ENCODE measurements around the gene SLC10A3. TPM values are rescaled to one million over a fixed set of nuclear protein-coding genes. Genes with fewer than 3 reads are reported as not detected.
"Not testable (repeated sequence)": the region's sequence is repeated elsewhere in the genome, so short reads cannot be mapped to it uniquely, and the experiment has no call there.

SLC10A3 gene
- total RNA-seq, 2 donors from 2014 or later, result 27.4 to 31.3 TPM

DNA sequence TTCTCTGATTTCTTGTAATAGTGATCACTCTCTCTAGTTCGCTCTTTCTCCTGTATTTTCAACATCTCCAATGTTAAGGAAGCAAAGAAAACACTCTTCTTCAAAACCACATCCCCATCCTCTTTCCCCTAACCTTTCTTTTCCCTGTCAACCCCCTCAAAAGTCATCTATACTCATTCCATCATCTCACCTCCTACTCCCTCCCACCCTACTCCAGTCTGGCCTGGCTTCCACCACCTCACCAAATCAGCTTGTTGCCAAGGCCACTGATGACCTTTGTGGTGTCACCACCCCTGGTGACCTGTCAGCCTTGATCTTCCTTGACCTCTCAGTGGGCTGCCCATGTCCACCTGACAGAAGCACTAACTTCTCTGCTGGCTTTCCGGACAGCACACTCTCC, 23.3 kb upstream of the SLC10A3 start:
- intact Hi-C loops (cut with DNase I), result no loop called here
- DNase-seq (ENCODE audit: low spot score), result no peak

DNA sequence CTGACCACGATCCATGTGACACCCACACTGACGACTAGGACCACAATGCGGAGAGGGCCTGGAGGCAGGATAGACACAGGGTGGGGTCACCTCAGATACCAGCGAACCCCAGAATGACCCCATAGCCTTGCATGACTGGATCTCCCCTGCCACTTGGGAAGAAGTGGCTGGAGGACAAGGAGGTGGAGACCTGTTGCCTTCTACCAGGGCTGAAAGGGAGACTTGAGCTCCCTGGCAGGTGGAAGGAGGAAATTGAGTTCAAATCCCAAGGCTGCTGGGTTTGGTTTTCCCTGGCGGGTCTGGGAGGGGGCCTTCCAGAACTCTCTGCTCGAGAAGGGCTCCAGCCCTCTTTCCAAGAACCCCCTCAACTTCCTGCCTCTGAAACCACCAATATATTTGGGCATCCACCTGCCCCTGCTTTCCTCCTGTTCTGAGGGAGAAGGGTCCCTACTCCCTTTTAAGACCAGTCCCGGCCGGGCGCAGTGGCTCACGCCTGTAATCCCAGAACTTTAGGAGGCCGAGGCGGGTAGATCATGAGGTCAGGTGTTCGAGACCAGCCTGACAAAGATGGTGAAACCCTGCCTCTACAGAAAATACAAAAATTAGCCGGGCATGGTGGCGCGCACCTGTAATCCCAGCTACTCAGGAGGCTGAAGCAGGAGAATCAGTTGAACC, 22.6 kb upstream of the SLC10A3 start:
- intact Hi-C loops (cut with DNase I), result no loop called here
- no peak for DNase-seq (ENCODE audit: low spot score)

DNA sequence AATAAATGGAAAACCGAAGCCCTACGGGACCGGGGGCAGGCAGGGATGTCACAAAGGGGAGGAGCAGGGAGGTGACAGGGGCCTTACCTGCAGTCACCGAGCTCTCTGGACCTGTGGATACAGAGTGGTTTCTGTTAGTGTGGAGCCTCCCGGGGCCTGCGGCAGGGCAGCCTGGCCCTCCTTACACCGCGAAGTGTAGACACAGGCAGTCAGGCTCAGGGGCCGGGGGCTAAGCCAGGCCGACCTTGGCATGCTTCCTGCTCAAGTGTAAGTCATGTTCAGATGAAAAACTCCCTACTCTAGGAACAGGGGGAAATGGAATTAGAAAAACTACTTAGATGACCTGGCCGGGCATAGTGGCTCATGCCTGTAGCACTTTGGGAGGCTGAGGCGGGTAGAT, 21.3 kb upstream of the SLC10A3 start:
- intact Hi-C loops (cut with DNase I), result no loop called here

DNA sequence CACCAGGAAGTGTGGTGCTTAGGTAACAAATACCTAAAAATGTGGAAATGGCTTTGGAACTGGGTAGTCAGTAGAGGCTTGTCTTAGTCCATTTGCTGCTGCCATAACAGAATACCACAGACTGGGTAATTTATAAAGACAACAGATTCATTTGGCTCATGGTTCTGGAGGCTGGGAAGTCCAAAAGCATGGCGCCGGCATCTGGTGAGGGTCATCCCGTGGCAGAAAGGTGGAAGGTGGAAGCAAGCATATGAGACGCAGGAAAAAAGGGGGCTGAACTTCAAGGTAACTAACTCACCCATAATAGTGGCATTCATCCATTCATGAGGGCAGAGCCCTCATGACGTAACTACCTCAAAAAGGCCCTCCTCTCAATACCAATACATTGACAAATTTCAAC, 19.0 kb upstream of the SLC10A3 start:
- DNase-seq (ENCODE audit: low spot score), result no peak

More for the DNA sequence above, 21.3 kb upstream of the SLC10A3 start:
- DNase-seq (ENCODE audit: low spot score), result no peak

DNA sequence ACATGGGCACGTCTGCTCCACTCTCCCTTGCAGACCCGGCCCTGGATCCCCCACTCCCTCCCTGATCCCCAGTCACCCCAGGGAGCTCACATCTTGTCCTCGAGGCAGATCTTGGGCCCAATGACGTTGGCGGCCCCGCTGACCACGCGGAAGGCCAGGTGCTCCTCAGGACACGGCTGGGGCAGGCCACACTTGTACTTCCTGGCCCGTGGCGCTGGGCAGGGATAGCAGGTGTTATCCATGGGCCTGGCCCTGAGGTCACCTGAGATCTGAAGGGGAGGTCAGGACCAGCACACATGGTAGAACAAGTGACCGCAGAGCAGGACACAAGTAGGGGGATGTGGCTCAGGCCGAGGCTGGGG, 17.9 kb upstream of the SLC10A3 start:
- intact Hi-C loops (cut with DNase I), result no loop called here
- DNase-seq (ENCODE audit: low spot score), result no peak

More for the DNA sequence above, 19.0 kb upstream of the SLC10A3 start:
- intact Hi-C loops (cut with DNase I), result no loop called here

DNA sequence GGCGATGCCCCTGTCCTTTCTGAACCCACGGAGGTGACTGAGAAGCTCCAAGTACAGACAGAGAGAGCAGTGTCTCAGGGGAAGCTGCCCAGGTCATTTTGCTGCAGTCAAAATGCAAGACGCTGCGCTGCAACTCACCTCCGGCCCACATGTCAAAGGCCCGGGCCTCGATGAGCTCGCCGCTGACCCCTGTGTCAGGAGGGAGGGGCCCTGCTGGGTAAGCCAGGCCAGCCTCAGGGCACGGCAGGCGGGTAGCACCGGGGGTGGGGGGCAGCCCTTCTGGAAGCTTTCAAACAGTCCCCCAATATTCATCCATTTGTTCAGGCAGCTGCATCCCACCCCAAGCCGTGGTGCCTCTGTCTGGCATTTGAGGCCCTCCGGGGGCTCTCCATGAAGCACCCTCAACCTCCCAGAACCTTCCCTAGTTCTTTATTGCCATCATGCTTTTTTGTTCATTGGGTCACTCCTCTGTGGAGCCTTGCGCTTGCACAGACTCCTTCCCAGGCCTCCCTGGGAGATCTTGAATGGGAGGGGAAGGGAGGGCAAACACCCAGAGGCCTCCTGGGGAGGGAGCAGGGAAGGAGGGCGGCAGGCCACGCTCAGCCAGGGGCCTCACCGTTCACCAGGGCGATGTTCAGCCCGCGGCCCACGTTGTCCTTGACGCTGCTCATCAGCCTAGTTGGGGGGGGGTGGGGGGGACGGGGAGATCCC, 17.4 kb upstream of the SLC10A3 start:
- DNase-seq (ENCODE audit: low spot score), result no peak
- intact Hi-C loops (cut with DNase I), result no loop called here

DNA sequence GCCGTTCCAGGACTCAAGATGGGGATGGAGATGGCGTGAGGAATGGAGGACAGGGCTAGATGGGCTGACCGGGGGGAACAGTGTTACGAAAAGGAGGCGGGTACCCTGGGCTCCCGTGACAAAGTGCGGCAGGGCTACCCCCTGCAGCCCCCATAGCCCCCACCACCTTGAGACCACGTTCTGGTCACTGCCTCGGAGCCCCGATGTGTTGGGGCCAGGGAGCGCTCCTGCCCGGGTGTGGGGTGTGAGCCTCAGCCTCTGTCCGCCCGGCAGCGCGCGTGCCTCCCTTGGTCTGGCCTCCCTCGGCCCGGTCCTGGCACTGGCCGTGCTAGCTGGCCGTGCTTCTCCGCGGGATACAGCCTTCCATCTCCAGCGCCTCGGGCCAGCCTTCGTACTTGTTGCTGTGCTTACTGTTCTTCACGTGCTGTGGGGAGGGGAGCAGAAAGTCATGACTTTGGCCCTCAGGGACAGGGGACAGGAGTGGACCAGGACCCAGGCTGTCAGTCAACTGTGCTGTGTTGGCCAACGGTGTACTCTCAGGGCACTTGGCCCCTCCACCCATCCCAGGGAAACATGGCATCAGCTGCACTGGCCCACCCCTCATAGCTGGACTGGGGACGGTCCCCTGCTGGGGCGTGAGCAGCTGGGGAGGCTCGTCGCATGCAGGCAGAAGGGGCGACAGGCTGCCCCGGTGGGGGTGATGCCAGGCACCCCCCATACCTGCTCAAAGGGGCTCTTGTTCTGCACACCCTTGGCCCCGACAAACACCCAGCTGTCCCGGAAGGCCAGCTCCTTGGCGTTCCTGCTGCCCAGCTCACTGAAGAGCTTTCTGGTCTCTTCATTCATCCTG, 16.3 kb upstream of the SLC10A3 start:
- intact Hi-C loops (cut with DNase I), result no loop called here
- DNase-seq (ENCODE audit: low spot score), result no peak

DNA sequence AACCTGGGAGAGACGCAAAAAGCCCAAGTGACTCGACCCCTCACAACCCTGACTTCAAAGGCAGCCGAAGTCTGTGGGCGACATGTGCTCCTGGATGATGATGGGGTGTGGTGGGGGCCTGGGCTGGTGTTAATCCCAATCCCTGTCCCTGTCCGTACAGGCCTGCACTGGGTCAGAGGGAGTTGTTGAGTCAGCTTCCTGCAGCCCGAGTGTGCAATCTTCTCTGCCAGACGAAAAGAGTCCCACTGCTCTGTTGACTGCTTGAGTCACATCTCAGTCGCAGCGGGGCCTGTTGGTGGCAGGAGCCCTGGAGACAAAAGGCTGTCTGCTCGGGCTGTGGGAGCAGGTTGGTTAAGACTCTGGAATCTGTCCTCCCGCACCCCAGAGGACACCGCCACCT, 15.3 kb upstream of the SLC10A3 start:
- no peak for DNase-seq (ENCODE audit: low spot score)
- intact Hi-C loops (cut with DNase I), result no loop called here

DNA sequence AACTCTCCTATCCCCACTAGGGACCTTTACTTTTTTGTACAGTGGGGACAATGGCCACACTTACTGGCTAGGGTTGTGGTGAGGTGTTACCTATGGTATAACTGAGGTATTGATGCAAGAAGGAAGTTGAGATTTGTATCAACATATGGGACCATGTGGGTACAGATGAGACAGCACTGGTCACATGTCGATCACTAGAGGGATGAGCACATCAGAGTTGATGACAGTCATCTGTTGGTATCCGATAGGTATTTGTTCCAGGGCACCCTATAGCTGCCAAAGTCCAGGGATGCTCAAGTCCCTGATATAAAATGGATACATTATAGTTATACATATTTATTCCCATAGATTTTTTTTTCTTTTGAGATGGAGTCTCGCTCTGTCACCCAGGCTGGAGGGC, 12.6 kb upstream of the SLC10A3 start:
- no peak for DNase-seq (ENCODE audit: low spot score)
- intact Hi-C loops (cut with DNase I), result no loop called here

DNA sequence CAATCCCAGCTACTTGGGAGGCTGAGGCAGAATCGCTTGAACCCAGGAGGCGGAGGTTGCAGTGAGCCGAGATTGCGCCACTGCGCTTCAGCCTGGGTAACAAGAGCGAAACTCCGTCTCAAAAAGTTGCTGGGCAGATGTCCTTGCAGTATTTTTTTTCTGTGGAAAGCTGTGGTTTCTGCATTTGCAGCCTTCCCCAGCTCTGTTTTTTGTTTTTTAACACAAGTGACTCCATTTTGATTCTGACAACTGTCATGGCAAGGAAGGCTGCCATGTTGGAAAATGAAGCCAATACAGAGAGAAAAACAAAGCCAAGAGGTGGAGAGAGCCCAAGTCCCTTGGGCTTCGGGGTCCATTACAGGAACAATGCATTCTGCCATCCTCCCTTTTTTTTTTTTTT, 11.7 kb upstream of the SLC10A3 start:
- DNase-seq (ENCODE audit: low spot score), result no peak
- intact Hi-C loops (cut with DNase I), result no loop called here

DNA sequence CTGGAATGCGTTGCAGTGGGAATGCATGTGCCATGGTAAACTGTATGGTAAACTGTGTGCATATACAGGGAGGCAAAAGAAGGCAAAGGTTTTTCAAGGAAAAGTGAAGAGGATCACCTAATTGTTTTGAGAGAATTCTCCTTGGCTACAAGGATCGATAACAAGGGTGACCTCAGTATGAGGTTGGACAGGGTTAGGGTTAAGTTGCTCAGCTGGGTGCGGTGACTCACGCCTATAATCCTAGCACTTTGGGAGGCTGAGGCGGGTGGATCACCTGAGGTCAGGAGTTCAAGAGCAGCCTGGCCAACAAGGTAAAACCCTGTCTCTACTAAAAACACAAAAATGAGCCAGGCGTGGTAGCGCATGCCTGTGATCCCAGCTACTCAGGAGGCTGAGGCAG, 11.0 kb upstream of the SLC10A3 start:
- intact Hi-C loops (cut with DNase I); DNase-seq (ENCODE audit: low spot score): not testable (repeated sequence)

DNA sequence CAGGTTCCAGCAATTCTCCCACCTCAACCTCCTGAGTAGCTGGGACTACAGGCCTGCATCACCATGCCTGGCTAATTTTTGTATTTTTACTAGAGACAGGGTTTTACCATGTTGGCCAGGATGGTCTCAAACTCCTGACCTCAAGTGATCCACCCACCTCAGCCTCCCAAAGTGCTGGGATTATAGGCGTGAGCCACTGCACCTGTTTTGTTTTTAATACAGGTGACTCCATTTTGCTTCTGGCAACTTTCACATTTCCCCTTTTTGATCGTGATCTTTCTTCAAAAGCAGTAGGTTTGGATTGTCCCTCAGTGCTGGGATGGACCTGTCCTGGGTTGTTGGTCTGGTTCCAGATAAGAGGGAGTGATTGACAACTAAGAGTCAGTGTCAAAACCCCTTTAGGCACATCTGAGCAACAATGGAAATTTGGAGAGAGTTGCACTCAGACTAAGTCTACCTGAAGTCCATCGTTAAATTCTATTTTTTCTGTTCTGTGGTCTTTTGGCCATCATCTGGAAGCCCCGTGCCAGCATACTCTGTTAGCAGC, 6.2 kb upstream of the SLC10A3 start:
- intact Hi-C loops (cut with DNase I); DNase-seq (ENCODE audit: low spot score): not testable (repeated sequence)

DNA sequence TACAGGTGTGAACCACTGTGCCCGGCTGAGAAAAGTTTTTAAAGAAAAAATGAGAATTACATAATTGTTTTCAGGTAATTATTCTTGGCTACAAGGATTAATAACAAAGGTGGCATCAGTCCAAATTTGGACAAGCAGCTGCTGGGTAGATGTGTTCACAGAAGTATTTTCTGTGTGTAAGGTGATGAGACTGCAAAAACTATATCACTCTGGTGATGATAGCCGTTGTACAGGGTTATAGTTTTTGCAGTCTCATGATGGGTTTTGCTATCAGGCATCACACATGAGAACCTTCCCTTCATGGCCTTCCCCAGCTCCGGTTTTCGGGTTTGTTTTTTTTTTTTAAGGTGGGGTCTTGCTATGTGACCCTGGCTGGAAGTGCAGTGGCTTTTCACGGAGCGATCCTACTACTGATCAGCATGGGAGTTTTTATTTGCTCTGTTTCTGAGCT, 5.1 kb upstream of the SLC10A3 start:
- DNase-seq (ENCODE audit: low spot score), result no peak
- intact Hi-C loops (cut with DNase I), result no loop called here

DNA sequence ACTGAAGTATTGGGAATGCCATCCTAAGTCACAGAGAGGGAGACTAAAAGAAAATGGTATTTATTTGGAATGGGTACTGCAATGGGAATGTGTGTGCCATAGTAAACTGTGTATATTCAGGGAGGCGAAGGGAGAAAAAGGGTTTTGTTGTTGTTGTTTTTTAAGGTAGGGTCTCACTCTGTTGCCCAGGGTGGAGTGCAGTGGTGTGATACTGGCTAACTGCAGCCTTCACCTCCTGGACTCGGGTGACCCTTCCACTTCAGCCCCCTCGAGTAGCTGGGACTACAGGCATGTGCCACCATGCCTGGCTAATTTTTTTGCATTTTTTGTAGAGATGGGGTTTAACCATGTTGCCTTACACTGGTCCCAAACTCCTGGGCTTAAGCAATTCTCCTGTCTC, 4.3 kb upstream of the SLC10A3 start:
- intact Hi-C loops (cut with DNase I), result no loop called here
- no peak for DNase-seq (ENCODE audit: low spot score)

DNA sequence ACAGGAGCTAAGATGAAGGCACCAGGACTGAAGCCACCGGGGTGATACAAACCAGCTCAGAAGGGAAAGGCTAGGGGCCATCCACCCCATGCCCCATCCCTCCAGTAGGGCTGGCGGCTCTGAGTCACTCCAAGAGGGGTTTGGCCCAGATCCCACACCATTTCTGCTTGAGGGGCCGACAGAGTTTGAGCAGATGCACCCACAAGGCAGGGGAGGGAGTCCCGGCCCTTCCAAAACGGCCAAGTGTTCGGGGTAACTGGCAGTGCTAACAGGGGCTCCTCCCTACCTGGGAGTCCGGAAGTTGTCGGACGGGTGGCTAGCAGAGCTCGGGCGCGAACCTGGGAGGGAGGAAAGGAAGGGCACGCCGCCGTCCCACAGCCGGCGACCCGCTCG, 412 bp downstream of the SLC10A3 start:
- intact Hi-C loops (cut with DNase I), result no loop called here

DNA sequence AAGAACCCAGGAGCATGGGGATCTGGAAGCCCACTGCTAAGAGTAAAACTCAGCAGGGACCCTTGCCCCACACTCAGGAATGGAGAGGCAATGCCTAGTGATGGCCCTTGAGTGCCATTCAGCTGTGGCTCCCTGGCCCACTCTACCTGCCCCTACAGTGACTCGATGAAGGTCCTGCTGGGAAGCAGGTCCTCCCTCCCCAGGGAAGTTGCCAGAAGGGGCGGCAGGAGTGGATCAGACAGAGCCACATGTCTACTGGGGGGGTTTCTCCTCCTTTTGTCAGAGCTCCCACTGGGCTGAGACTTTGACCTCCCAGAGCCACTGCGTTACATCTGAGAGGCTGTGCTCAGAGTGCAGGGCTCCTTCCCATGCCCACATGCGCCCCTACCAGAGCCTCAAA, 1.2 kb downstream of the SLC10A3 start:
- DNase-seq (ENCODE audit: low spot score), result no peak
- intact Hi-C loops (cut with DNase I), result loop anchor here in 1 of 2 donors (5.0 kb wide), 2 partner anchors 42 to 43 kb away; no protein-coding TSS in a partner anchor

More for the DNA sequence above, 412 bp downstream of the SLC10A3 start:
- DNase-seq (ENCODE audit: low spot score), result peak; percentile 81

DNA sequence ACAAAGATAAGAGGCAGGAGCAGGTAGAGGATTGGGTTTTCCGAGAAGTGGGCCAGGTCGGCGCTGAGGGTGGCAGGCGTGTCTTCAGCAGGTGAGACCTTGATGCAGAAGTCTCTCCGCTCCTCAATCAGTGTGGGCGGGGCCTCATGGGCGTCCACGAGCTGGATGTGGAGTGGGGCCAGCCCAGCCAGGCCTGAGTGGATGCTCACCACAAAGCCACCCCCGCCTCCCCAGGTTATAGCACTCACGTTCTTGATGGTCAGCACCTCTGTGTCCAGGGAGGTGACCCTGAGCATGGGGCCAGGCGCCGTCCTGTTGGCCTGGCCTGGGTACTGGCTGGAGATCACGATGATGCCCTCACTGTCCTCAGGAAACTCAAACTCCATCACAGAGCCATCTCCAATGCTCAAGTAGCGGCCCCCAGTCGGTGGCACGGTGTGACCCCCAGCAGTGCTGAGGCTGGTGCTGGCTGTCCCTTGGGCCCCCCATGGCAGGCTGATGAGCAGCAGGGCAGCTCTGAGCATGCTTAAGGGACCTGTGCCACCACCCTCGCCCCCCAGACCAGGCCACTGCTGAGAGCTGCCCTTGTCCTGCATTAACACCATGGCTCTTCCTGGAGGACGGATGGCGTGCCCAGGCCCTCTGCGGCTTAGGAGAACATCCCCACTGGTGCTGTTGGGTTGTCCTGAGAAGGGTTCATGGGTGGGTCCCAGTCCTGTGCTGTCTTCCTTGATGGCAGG, 1.9 kb downstream of the SLC10A3 start:
- no peak for DNase-seq (ENCODE audit: low spot score)
- intact Hi-C loops (cut with DNase I), result loop anchor here in 1 of 2 donors (5.0 kb wide), 2 partner anchors 41 to 44 kb away; no protein-coding TSS in a partner anchor

DNA sequence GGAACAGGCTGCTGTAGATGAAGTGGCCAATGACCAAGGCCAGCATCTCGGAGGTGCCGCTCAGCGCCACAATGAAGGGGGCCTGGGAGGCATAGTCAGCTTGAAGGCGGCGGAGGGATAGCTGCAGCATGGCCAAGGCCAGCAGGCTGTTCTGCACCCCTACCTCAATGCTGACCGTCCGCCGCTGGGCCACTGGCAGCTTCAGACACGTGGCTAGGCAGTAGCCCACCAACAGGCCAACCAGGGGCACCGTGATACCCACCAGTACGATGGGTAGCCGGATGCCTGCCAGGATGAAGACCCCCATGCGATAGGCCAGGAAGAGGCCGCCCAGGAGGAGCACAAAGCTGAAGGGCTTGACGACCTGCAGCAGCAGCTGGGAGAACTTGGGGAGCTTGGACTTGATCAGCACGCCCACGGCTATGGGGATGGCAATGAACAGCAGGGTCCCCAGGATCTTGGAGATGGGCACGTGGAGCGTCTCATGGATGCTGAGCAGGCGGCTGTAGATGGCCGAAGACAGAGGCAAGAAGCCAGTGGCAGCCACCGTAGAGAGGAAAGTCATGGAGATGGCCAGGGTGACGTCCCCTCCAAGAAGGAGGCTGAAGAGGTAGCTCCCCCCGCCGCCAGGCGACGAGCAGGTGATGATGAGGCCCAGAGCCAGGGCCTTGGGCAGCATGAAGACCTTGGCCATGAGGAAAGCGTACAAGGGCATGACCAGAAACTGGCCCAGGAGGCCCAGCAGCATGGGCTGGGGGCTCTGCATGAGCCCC, 2.7 kb downstream of the SLC10A3 start:
- peak; percentile 82 for DNase-seq (ENCODE audit: low spot score)
- intact Hi-C loops (cut with DNase I), result loop anchor here (2.0 to 5.0 kb wide), 3 partner anchors 40 to 61 kb away; no protein-coding TSS in a partner anchor

Data from posterior vena cava (tissue), 2 donors.